Measurements from ENCODE around the gene LOC101059915.

DNA sequence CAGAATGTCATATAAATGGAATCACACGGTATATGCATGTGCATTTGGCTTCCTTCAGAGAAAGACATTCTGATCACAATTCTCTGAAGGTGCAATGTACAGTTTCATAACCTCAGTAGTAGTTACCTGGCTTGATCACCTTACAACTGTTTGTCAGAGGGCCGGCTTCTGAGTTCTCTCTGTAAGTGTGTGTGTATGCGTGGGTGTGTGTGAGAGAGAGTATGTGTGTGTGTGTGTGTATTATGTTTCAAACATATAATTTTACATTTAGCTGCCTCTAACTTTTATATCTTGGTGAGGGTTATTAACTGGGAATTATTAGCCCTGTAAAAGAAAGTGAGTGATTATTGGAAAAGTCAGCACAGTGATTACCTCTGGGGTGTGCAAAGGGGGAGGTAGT, 8.0 kb upstream of the LOC101059915 start:
- TF ChIP-seq POLR2A (IDR thresholded peaks at IDR 0.05) (no peak), POLR2AphosphoS5 (IDR thresholded peaks at IDR 0.05; ENCODE audit: insufficient read depth in 1 of 2, low read depth in 1 of 2) (no peak)
- TF ChIP-seq, protein P1, sequence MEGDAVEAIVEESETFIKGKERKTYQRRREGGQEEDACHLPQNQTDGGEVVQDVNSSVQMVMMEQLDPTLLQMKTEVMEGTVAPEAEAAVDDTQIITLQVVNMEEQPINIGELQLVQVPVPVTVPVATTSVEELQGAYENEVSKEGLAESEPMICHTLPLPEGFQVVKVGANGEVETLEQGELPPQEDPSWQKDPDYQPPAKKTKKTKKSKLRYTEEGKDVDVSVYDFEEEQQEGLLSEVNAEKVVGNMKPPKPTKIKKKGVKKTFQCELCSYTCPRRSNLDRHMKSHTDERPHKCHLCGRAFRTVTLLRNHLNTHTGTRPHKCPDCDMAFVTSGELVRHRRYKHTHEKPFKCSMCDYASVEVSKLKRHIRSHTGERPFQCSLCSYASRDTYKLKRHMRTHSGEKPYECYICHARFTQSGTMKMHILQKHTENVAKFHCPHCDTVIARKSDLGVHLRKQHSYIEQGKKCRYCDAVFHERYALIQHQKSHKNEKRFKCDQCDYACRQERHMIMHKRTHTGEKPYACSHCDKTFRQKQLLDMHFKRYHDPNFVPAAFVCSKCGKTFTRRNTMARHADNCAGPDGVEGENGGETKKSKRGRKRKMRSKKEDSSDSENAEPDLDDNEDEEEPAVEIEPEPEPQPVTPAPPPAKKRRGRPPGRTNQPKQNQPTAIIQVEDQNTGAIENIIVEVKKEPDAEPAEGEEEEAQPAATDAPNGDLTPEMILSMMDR (IDR thresholded peaks at IDR 0.05): no peak

All from vagina (tissue), 2 donors.